Measurements from ENCODE around the gene LGR6.

- no peak for TF ChIP-seq CTCF (IDR thresholded peaks at IDR 0.05; ENCODE audit: poor library complexity)
- no peak for TF ChIP-seq EZH2 (IDR thresholded peaks at IDR 0.05; ENCODE audit: borderline replicate concordance)
- no peak for TF ChIP-seq EZH2phosphoT487 (IDR thresholded peaks at IDR 0.05; ENCODE audit: low read depth, severe bottlenecking, unreplicated experiment)
These were observed 85.2 kb downstream of the LGR6 start for GRCh38 chr1:202278751-202279150.

All from hepatocyte (in vitro differentiated cells).